Esophagus squamous epithelium (tissue), 5 donors: ENCODE measurements around the gene DTX1. TPM values are rescaled to one million over a fixed set of nuclear protein-coding genes. Genes with fewer than 3 reads are reported as not detected.
"Not testable (repeated sequence)": the region's sequence is repeated elsewhere in the genome, so short reads cannot be mapped to it uniquely, and the experiment has no call there.

Experiments used
- DNase-seq: peaks from one replicate; lab custom pipeline; 2025; lab: John Stamatoyannopoulos, UW
- H3K27ac ChIP-seq, 4 donors: fragments of 200-600 bp; sonication (generic); one replicate each; pipeline ENCODE4 v1.5.1; 2016 to 2019; ENCODE audit warnings: mild to moderate bottlenecking in 1 of 4
- H3K27me3 ChIP-seq, 4 donors: fragments of 200-600 bp; sonication (generic); 1 replicate in 3 of 4; 2 replicates in 1 of 4; pipeline versions ENCODE4 v1.5.1 to v1.6.0; 2017 to 2021; ENCODE audit warnings: antibody characterized with exemption in 1 of 4
- H3K36me3 ChIP-seq, 3 donors: fragments of 200-600 bp; sonication (generic); one replicate each; pipeline ENCODE4 v1.5.1; 2016 to 2019
- H3K4me1 ChIP-seq, 3 donors: fragments of 200-600 bp; sonication (generic); one replicate each; pipeline ENCODE4 v1.5.1; 2017 to 2019
- H3K4me3 ChIP-seq, 4 donors: fragments of 200-600 bp; sonication (generic); 1 replicate in 3 of 4; 2 replicates in 1 of 4; pipeline ENCODE4 v1.5.1; 2016 to 2019; ENCODE audit warnings: mild to moderate bottlenecking in 2 of 4, moderate library complexity in 1 of 4
- H3K9me3 ChIP-seq, 3 donors: fragments of 200-600 bp; sonication (generic); one replicate each; pipeline ENCODE4 v1.5.1; 2016 to 2019
- CTCF ChIP-seq, 6 experiments: fragments of 450-650 bp in 4 of 6; fragments of 200-600 bp in 2 of 6; sonication (generic) in 2 of 6; IDR thresholded peaks; one replicate each; pipeline ENCODE4 v1.5.1; 2016 to 2019; ENCODE audit warnings: antibody characterized with exemption in 6 of 6, mild to moderate bottlenecking in 4 of 6, moderate library complexity in 4 of 6
- POLR2A ChIP-seq, 4 donors: fragments of 450-650 bp; IDR thresholded peaks; one replicate each; pipeline ENCODE4 v1.6.1; 2017; ENCODE audit warnings: antibody characterized with exemption in 4 of 4, mild to moderate bottlenecking in 4 of 4, moderate library complexity in 3 of 4
- WGBS, 2 donors: methylation state at CpG; one replicate each; pipeline ENCODE4 v1.1.5; 2018; 5-methylcytosine and 5-hydroxymethylcytosine counted together
- intact Hi-C: fragments of 100-400 bp; cut with DNase I; formaldehyde crosslinking; loops from one replicate; pipeline ENCODE4 v1.15.0; 2022
- total RNA-seq, 4 donors: library from RNA; depleted of rRNA; stranded (reverse); fragments of >200 nt; gene quantifications; one replicate each; pipeline ENCODE4 v1.1.0, GENCODE V29; 2016
- donor health status: DM: yes; HTN: yes; CAD: no.

Gene DTX1
- total RNA-seq, 4 donors from 2014 or later, result 0.49 to 4.8 (median 1.8) TPM

DNA sequence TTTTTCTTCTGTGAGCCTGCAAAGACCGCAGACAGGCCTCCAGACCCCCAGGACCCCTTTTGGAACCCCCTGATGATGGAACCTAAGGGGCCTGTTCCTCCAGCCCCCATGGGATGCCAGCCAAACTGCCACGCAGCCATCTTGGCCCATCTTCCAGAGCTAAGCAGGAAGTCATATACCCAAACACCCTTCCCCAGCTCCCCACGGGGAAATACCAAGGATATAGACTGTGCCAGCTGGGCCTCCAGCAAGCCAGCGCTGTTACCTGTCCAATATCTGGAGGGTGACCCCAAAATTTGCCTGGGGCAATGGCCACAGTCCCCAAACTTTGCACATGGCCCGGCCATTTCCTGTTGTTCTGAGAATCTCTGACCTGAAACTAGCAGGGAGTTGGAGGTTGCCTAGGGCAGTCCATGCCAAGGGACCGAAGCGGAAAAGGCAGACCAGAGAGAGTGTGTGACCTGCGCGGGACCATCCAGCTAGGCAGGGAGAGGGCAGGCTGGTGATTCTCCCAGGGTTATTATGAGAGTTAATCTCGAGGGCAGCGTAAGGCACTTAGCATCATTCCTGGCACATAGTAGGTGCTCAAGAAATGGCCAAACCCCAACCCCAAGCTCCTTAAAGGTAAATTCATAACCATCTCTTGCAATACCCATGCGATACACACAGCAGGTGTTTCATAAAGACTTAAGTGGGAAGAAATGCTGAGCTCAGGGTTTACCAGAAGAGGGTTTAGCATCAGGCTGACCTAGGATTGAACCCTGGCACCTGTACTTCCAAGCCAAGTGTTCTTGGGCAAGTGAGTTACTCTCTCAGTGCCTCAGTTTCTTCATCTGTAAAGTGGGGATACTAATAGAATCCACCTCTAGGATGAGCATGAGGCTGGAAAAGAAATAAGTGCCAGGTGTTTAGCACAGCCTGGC is 81.6 kb downstream of the DTX1 start:
- WGBS, 2 donors, result 84% methylated on average over 9 to 10 of the region's 12 CpGs
- peak overlapping the region; percentile 31 to 87 (median 80) for H3K27ac ChIP-seq
- TF ChIP-seq POLR2A (IDR thresholded peaks at IDR 0.05) (no peak), CTCF (IDR thresholded peaks at IDR 0.05) (no peak)

GRCh38 chr12:113138826-113139225 is 82.3 kb downstream of the DTX1 start:
- peak overlapping the region in 1 of 4 donors; percentile 87 for H3K27ac ChIP-seq
- peaks cover 0 to 37% (median 1%) of the 10 kb centered on the region in 4 donors for H3K27me3 ChIP-seq
- no peaks in the 10 kb centered on the region for H3K9me3 ChIP-seq
- no peak overlapping the region for H3K4me3 ChIP-seq
- H3K4me1 ChIP-seq, result peaks cover 0 to 47% (median 7%) of the 10 kb centered on the region in 3 donors
- WGBS, 2 donors, result 80 to 100% methylated on average over 1 to 2 of the region's 3 CpGs
- DNase-seq, result no peak
- no peak for TF ChIP-seq POLR2A (IDR thresholded peaks at IDR 0.05)
- TF ChIP-seq CTCF (IDR thresholded peaks at IDR 0.05), result no peak
- intact Hi-C loops, result no loop called here
- no peaks in the 10 kb centered on the region for H3K36me3 ChIP-seq

More for the DNA sequence above, 81.6 kb downstream of the DTX1 start:
- H3K4me3 ChIP-seq, result no peak overlapping the region
- H3K36me3 ChIP-seq, result no peaks in the 10 kb centered on the region
- H3K9me3 ChIP-seq, result no peaks in the 10 kb centered on the region
- peaks cover 0 to 47% (median 7%) of the 10 kb centered on the region in 3 donors for H3K4me1 ChIP-seq
- intact Hi-C loops, result no loop called here
- DNase-seq, result no peak
- peaks cover 0 to 42% (median 1%) of the 10 kb centered on the region in 4 donors for H3K27me3 ChIP-seq

- H3K27ac ChIP-seq, result no peak overlapping the region
- H3K9me3 ChIP-seq, result no peaks in the 10 kb centered on the region
- 69 to 75% methylated on average over 7 of the region's 7 CpGs for WGBS, 2 donors
These were observed 84.2 kb downstream of the DTX1 start for GRCh38 chr12:113140706-113141105.

DNA sequence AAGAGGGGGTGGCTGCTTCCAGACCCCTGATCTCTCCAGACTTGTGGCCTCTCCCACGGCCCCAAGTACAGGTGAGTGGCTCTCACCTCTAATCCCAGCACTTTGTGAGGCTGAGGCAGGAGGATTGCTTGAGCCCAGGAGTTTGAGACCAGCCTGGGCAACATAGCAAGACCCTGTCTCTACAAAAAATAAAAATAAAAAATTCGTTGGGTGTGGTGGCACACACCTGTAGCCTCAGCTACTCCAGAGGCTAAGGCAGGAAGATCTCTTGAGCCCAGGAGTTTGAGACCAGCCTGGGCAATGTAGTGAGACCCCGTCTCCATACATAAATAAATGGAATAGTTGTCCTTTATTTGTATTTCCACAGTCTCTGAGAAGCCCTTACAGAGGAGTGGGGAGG is 85.2 kb downstream of the DTX1 start:
- H3K9me3 ChIP-seq, H3K27me3 ChIP-seq, H3K4me3 ChIP-seq, H3K36me3 ChIP-seq, intact Hi-C loops, DNase-seq: not testable (repeated sequence)
- peak overlapping the region in 2 of 4 donors; percentile 50 to 61 for H3K27ac ChIP-seq
- 58 to 67% methylated on average over 2 of the region's 3 CpGs for WGBS, 2 donors
- H3K4me1 ChIP-seq, result peaks cover 0 to 28% (median 0%) of the 10 kb centered on the region in 3 donors

More at GRCh38 chr12:113140706-113141105, 84.2 kb downstream of the DTX1 start:
- intact Hi-C loops, result no loop called here
- Histone ChIP-seq H3K4me3 (no peak overlapping the region), H3K36me3 (no peaks in the 10 kb centered on the region), H3K27me3 (peaks cover 0 to 18% (median 0%) of the 10 kb centered on the region in 4 donors), H3K4me1 (peaks cover 0 to 38% (median 4%) of the 10 kb centered on the region in 3 donors)
- TF ChIP-seq CTCF (IDR thresholded peaks at IDR 0.05) (no peak), POLR2A (IDR thresholded peaks at IDR 0.05) (no peak)
- DNase-seq, result no peak

DNA sequence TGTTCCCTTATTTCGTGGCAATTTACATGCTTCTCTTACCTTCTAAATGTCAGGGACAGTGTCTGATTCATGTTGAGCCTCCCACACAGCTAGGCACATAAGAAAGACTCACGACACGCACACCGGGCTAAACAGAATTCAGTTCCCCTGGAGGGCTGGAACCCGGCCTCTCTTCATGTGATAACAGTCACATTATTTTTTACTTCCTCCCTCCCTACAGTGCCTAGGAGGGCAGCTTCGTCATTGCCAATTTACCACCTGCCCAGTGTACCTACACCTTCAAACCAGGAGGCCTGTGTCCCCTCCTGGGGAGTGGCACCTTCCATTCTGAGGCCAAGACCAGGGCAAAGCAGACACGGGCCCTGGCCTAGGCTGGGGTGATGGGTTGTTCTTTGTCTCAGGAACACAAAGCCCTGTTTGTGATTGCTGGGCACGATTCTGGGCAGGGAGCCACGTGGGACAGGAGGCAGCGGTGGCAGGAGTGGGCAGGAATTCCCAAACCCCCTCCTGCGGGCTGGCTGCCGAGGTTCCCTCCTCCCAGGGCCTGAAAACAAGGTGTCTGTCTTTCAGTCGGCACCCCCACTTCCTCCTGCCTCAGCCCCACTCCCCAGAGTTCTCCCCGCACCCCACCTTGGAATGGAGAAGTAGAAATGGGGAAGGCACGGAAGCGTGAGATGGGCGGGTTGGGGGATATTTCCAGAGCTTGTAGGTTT is 85.8 kb downstream of the DTX1 start:
- H3K27me3 ChIP-seq, result peaks cover 0 to 3% (median 0%) of the 10 kb centered on the region in 4 donors
- intact Hi-C loops, result no loop called here
- H3K9me3 ChIP-seq, result no peaks in the 10 kb centered on the region
- H3K27ac ChIP-seq, result peak overlapping the region in 2 of 4 donors; percentile 50 to 61
- no peak for DNase-seq
- no peak overlapping the region for H3K4me3 ChIP-seq
- 53 to 61% methylated on average over 7 of the region's 17 CpGs for WGBS, 2 donors
- no peak for TF ChIP-seq POLR2A (IDR thresholded peaks at IDR 0.05)
- no peak for TF ChIP-seq CTCF (IDR thresholded peaks at IDR 0.05)
- H3K4me1 ChIP-seq, result peaks cover 0 to 22% (median 0%) of the 10 kb centered on the region in 3 donors
- H3K36me3 ChIP-seq, result no peaks in the 10 kb centered on the region
